H1 (cell line): ENCODE measurements around the gene C4B. TPM values are rescaled to one million over a fixed set of nuclear protein-coding genes. Genes with fewer than 3 reads are reported as not detected.
"Not testable (repeated sequence)": the region's sequence is repeated elsewhere in the genome, so short reads cannot be mapped to it uniquely, and the experiment has no call there.

Experiments used
- CTCF ChIA-PET: fragments of 300-600 bp; sonication (Branson Sonifier 250); formaldehyde crosslinking; loops from one replicate; lab custom pipeline; 2021; ENCODE audit not compliant: partially characterized antibody; lab: Charles Lee
- POLR2A ChIA-PET: fragments of 300-600 bp; sonication (Branson Sonifier 250); formaldehyde crosslinking; loops from one replicate; lab custom pipeline; 2021; ENCODE audit warnings: inconsistent platforms; ENCODE audit not compliant: partially characterized antibody; lab: Charles Lee
- DNase-seq, 2 experiments: peaks; one replicate each; pipeline versions ENCODE4 v3.0.0 to v3.0.0-alpha.2; 2010 to 2022; ENCODE audit warnings: low spot score in 2 of 2, low read depth in 1 of 2, mixed read lengths in 1 of 2
- FAIRE-seq: peaks from 2 replicates; lab custom pipeline; 2011; peaks lifted over from hg19 to GRCh38; lab: Jason Lieb, UNC
- H2AFZ ChIP-seq: 2 replicates; pipeline ENCODE4 v1.8.1; 2012; ENCODE audit warnings: low read length, inconsistent platforms
- H2AK5ac ChIP-seq: 2 replicates; pipeline ENCODE4 v1.6.1; 2013; ENCODE audit warnings: low read depth, low read length
- H2BK120ac ChIP-seq: replicated peaks from 2 replicates; pipeline ENCODE3; 2013; ENCODE audit warnings: low read depth, low read length, inconsistent platforms
- H2BK12ac ChIP-seq: 2 replicates; pipeline ENCODE4 v1.6.1; 2013; ENCODE audit warnings: low read depth, low read length
- H2BK15ac ChIP-seq: 2 replicates; pipeline ENCODE4 v1.6.1; 2013; ENCODE audit warnings: low read length
- H2BK20ac ChIP-seq: 2 replicates; pipeline ENCODE4 v1.6.1; 2013; ENCODE audit warnings: low read length
- H2BK5ac ChIP-seq: 2 replicates; pipeline ENCODE4 v1.6.1; 2013; ENCODE audit warnings: low read depth, low read length
- H3K14ac ChIP-seq: 2 replicates; pipeline ENCODE4 v1.6.1; 2013; ENCODE audit warnings: inconsistent platforms; ENCODE audit not compliant: insufficient read length
- H3K18ac ChIP-seq: 2 replicates; pipeline ENCODE4 v1.6.1; 2013; ENCODE audit warnings: low read length; ENCODE audit errors: extremely low read depth
- H3K23ac ChIP-seq: 2 replicates; pipeline ENCODE4 v1.6.1; 2013; ENCODE audit warnings: inconsistent platforms; ENCODE audit not compliant: insufficient read length
- H3K23me2 ChIP-seq: 2 replicates; pipeline ENCODE4 v1.6.1; 2013; ENCODE audit warnings: low read depth, low read length
- H3K27ac ChIP-seq: 2 replicates; pipeline ENCODE4 v1.6.1; 2011; ENCODE audit warnings: low read depth, low read length, inconsistent platforms
- H3K27me3 ChIP-seq, 4 experiments: replicated peaks in 1 of 4; 1 replicate in 1 of 4; 2 replicates in 3 of 4; pipeline versions ENCODE4 v1.6.1 to v1.8.1; 2011 to 2013; ENCODE audit warnings: low read length in 3 of 4, mild to moderate bottlenecking in 3 of 4, inconsistent platforms in 2 of 4, mixed read lengths in 2 of 4, moderate library complexity in 1 of 4; ENCODE audit not compliant: control insufficient read depth in 3 of 4, insufficient read depth in 3 of 4; ENCODE audit errors: extremely low read depth in 1 of 4
- H3K36me3 ChIP-seq, 4 experiments: 2 replicates each; pipeline versions ENCODE4 v1.6.1 to v1.8.1; 2011 to 2013; ENCODE audit warnings: mild to moderate bottlenecking in 4 of 4, low read length in 3 of 4, moderate library complexity in 2 of 4, control low read depth in 1 of 4, inconsistent platforms in 1 of 4; ENCODE audit not compliant: insufficient read depth in 4 of 4, control insufficient read depth in 2 of 4
- H3K4ac ChIP-seq: replicated peaks from 2 replicates; pipeline ENCODE3; 2013; ENCODE audit warnings: low read length, low read depth, mixed read lengths, inconsistent platforms; ENCODE audit not compliant: insufficient read length
- H3K4me1 ChIP-seq, 4 experiments: replicated peaks in 1 of 4; 1 replicate in 1 of 4; 2 replicates in 3 of 4; pipeline versions ENCODE4 v1.6.1 to v1.8.1; 2011 to 2013; ENCODE audit warnings: low read length in 3 of 4, inconsistent platforms in 2 of 4, mixed read lengths in 1 of 4; ENCODE audit not compliant: insufficient read depth in 4 of 4, control insufficient read depth in 3 of 4
- H3K4me2 ChIP-seq, 2 experiments: 2 replicates each; pipeline versions ENCODE4 v1.6.1 to v1.8.1; 2011 to 2013; ENCODE audit warnings: low read depth in 2 of 2, low read length in 2 of 2, control low read depth in 1 of 2, inconsistent platforms in 1 of 2, mild to moderate bottlenecking in 1 of 2; ENCODE audit not compliant: insufficient read depth in 1 of 2
- H3K4me3 ChIP-seq, 4 experiments: fragments of 200-600, 300-600 bp in 1 of 4; sonication (generic), shearing (Covaris generic), sonication (Bioruptor Twin) in 1 of 4; 2 replicates each; pipeline versions ENCODE4 v1.5.1 to v1.8.1; 2011 to 2016; ENCODE audit warnings: low read length in 4 of 4, low read depth in 3 of 4, control low read depth in 2 of 4, inconsistent platforms in 2 of 4, mild to moderate bottlenecking in 2 of 4, mixed read lengths in 1 of 4, moderate library complexity in 1 of 4; ENCODE audit not compliant: insufficient read depth in 2 of 4; ENCODE audit errors: extremely low read depth in 1 of 4
- H3K56ac ChIP-seq: replicated peaks from 2 replicates; pipeline ENCODE3; 2013; ENCODE audit warnings: low read depth, mild to moderate bottlenecking, mixed read lengths, low read length, inconsistent platforms; ENCODE audit not compliant: insufficient read length
- H3K79me1 ChIP-seq: 2 replicates; pipeline ENCODE4 v1.6.1; 2013; ENCODE audit warnings: low read depth, low read length, control low read depth
- H3K79me2 ChIP-seq, 2 experiments: 2 replicates each; pipeline versions ENCODE4 v1.6.1 to v1.8.1; 2012 to 2013; ENCODE audit warnings: low read length in 2 of 2, mild to moderate bottlenecking in 2 of 2, inconsistent platforms in 1 of 2; ENCODE audit not compliant: insufficient read depth in 2 of 2, control insufficient read depth in 1 of 2
- H3K9ac ChIP-seq, 4 experiments: replicated peaks in 1 of 4; 1 replicate in 1 of 4; 2 replicates in 3 of 4; pipeline versions ENCODE4 v1.6.1 to v1.8.1; 2011 to 2013; ENCODE audit warnings: low read depth in 3 of 4, low read length in 3 of 4, control low read depth in 2 of 4, mild to moderate bottlenecking in 2 of 4, moderate library complexity in 2 of 4, inconsistent platforms in 1 of 4; ENCODE audit errors: extremely low read depth in 1 of 4
- H3K9me3 ChIP-seq, 2 experiments: 2 replicates each; pipeline versions ENCODE4 v1.6.1 to v1.8.1; 2012 to 2013; ENCODE audit warnings: mild to moderate bottlenecking in 2 of 2, moderate library complexity in 2 of 2, control low read depth in 1 of 2, inconsistent platforms in 1 of 2, low read depth in 1 of 2, low read length in 1 of 2, mixed read lengths in 1 of 2; ENCODE audit not compliant: insufficient read depth in 2 of 2
- H4K20me1 ChIP-seq, 2 experiments: replicated peaks in 1 of 2; 2 replicates each; pipeline versions ENCODE3 to v1.8.1; 2011 to 2013; ENCODE audit warnings: inconsistent platforms in 2 of 2, low read length in 2 of 2, mild to moderate bottlenecking in 1 of 2; ENCODE audit not compliant: insufficient read depth in 2 of 2, control insufficient read depth in 1 of 2
- H4K5ac ChIP-seq: 2 replicates; pipeline ENCODE4 v1.6.1; 2013; ENCODE audit warnings: low read length, low read depth, mixed read lengths, inconsistent platforms; ENCODE audit not compliant: insufficient read length
- H4K8ac ChIP-seq: 2 replicates; pipeline ENCODE4 v1.8.0; 2013; ENCODE audit warnings: mild to moderate bottlenecking, moderate library complexity, low read length, inconsistent platforms; ENCODE audit not compliant: insufficient read depth; ENCODE audit errors: extremely low read depth
- H4K91ac ChIP-seq: replicated peaks from 2 replicates; pipeline ENCODE3; 2013; ENCODE audit warnings: low read length, mixed read lengths, inconsistent platforms; ENCODE audit not compliant: insufficient read length
- WGBS, 2 experiments: shearing (Covaris generic) in 1 of 2; methylation state at CpG; one replicate each; pipeline versions ENCODE4 v1.1.6 to v1.1.7; 2013 to 2015; ENCODE audit warnings: low lambda C conversion rate in 2 of 2, mixed read lengths in 2 of 2, inconsistent platforms in 1 of 2, low coverage in 1 of 2, missing lambda C conversion rate in 1 of 2; ENCODE audit not compliant: insufficient replicate concordance in 2 of 2, insufficient coverage in 1 of 2, insufficient read length in 1 of 2; ENCODE audit errors: extremely low coverage in 1 of 2, missing lambda C conversion rate in 1 of 2; 5-methylcytosine and 5-hydroxymethylcytosine counted together
- polyA plus RNA-seq, 7 experiments: library from polyadenylated mRNA; depleted of rRNA in 3 of 7; stranded (reverse) in 5 of 7; unstranded in 2 of 7; fragments of >200 nt in 5 of 7; fragments of 200-250 nt in 2 of 7; gene quantifications; 1 replicate in 5 of 7; 2 replicates in 1 of 7; 4 replicates in 1 of 7; pipeline versions ENCODE4 v1.2.1 to v1.2.3, GENCODE V29; 2011 to 2013; ENCODE audit warnings: missing spikeins in 2 of 7, mixed read lengths in 2 of 7
- total RNA-seq: library from RNA; stranded (reverse); fragmentation: NEBNext Ultra II Directional; extraction: Animal tissue kit (Norgen Biotek cat#: 25700); gene quantifications from 2 replicates; pipeline ENCODE4 v1.2.1, GENCODE V29; 2021

The C4B gene
- total and polyA plus RNA-seq, 2 of the 8 experiments (the other 6 are each of a cell fraction or from before 2014, with no cell fraction given): 0.74 to 3.5 TPM

GRCh38 chr6:32043589-32044380 lies 29.2 kb downstream of the C4B start:
- H4K5ac ChIP-seq, H4K20me1 ChIP-seq, H3K14ac ChIP-seq, H3K27me3 ChIP-seq, POLR2A ChIA-PET, H2AK5ac ChIP-seq, CTCF ChIA-PET, H2BK20ac ChIP-seq, FAIRE-seq, H2BK5ac ChIP-seq, H3K23ac ChIP-seq, DNase-seq, H3K9me3 ChIP-seq, H3K36me3 ChIP-seq, H3K23me2 ChIP-seq, H3K4me2 ChIP-seq, H3K4ac ChIP-seq, H3K79me1 ChIP-seq, H3K79me2 ChIP-seq, H3K27ac ChIP-seq, H2BK15ac ChIP-seq, H2BK120ac ChIP-seq, H3K9ac ChIP-seq, H2AFZ ChIP-seq, H3K56ac ChIP-seq, H3K18ac ChIP-seq, H2BK12ac ChIP-seq, H3K4me3 ChIP-seq, H4K91ac ChIP-seq, H4K8ac ChIP-seq, H3K4me1 ChIP-seq: not testable (repeated sequence)
- WGBS, 2 experiments: 90% methylated on average over 9 of the region's 31 CpGs; no CpG with 5 or more reads in 1 of the 2 experiments

- H2BK20ac ChIP-seq, H3K56ac ChIP-seq, H3K4me2 ChIP-seq, H3K79me2 ChIP-seq, DNase-seq, H4K8ac ChIP-seq, H3K23ac ChIP-seq, H2AFZ ChIP-seq, H3K9ac ChIP-seq, CTCF ChIA-PET, H3K14ac ChIP-seq, H4K91ac ChIP-seq, H2BK120ac ChIP-seq, H4K5ac ChIP-seq, H3K4me3 ChIP-seq, H3K27me3 ChIP-seq, H4K20me1 ChIP-seq, H3K18ac ChIP-seq, H3K4me1 ChIP-seq, POLR2A ChIA-PET, H2BK12ac ChIP-seq, H2BK5ac ChIP-seq, H3K4ac ChIP-seq, H2AK5ac ChIP-seq, H3K27ac ChIP-seq, H3K36me3 ChIP-seq, H2BK15ac ChIP-seq, H3K9me3 ChIP-seq, H3K79me1 ChIP-seq, FAIRE-seq, H3K23me2 ChIP-seq: not testable (repeated sequence)
- WGBS, 2 experiments: 76% methylated on average over 11 of the region's 18 CpGs; no CpG with 5 or more reads in 1 of the 2 experiments
These were observed 30.3 kb downstream of the C4B start for GRCh38 chr6:32044916-32045315.
